C4-2B (cell line): ENCODE measurements around the gene CATSPER3.

ENCODE experiments used
- H3K27ac ChIP-seq: fragments of 450-650 bp; 2 replicates; pipeline ENCODE4 v1.5.1; 2017
- ZFX ChIP-seq: fragments of 450-650 bp; IDR thresholded peaks from 2 replicates; pipeline ENCODE4 v1.6.1; 2017
- TF ChIP-seq, protein P1 (sequence below): fragments of 450-650 bp; conservative IDR thresholded peaks from 2 replicates; pipeline ENCODE4 v1.5.1; 2017; ENCODE audit warnings: mild to moderate bottlenecking

Gene CATSPER3

DNA sequence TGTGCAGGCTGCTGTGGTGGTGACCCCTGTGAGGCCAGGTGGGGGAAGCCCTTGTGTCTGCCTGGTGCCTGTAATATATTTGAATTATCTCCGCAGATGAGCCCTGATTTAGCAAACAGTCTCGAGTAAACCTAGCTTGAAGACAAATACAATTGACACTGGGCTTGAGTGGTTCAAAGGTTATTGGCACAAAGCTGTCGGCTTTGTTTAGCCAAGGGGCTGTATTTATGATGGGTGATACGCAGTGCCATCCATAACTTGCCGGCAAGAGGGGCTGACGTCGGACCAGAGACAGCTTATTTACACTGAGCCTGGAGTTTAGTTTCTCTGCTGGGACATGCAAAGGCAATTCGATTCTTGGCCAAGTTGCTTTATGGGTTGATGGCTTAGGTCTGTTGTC lies 86.3 kb downstream of the CATSPER3 start:
- no peak overlapping the region for H3K27ac ChIP-seq
- no peak for TF ChIP-seq ZFX
- TF ChIP-seq, protein P1, sequence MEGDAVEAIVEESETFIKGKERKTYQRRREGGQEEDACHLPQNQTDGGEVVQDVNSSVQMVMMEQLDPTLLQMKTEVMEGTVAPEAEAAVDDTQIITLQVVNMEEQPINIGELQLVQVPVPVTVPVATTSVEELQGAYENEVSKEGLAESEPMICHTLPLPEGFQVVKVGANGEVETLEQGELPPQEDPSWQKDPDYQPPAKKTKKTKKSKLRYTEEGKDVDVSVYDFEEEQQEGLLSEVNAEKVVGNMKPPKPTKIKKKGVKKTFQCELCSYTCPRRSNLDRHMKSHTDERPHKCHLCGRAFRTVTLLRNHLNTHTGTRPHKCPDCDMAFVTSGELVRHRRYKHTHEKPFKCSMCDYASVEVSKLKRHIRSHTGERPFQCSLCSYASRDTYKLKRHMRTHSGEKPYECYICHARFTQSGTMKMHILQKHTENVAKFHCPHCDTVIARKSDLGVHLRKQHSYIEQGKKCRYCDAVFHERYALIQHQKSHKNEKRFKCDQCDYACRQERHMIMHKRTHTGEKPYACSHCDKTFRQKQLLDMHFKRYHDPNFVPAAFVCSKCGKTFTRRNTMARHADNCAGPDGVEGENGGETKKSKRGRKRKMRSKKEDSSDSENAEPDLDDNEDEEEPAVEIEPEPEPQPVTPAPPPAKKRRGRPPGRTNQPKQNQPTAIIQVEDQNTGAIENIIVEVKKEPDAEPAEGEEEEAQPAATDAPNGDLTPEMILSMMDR = no peak

DNA sequence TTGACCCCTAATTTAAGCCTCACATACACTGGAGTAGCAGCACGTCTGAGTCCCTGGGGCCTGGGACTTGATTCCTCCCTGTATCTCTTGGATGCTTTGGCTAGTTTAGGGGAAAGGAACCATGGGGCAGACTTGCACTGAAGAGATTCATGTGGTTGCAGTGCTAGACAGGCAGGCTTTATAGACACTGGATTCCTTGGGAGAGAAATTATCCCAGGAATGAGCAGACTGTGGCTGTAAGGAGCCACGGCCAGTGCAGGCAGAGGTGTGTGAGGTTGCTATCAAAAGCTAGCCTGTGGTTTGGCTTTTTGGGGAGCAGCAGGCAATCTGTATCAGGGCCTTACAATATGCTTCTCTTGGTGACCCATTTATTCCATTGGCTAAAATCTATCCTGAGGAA lies 86.8 kb downstream of the CATSPER3 start:
- no peak overlapping the region for H3K27ac ChIP-seq
- TF ChIP-seq ZFX = no peak
- TF ChIP-seq, protein P1 = no peak

DNA sequence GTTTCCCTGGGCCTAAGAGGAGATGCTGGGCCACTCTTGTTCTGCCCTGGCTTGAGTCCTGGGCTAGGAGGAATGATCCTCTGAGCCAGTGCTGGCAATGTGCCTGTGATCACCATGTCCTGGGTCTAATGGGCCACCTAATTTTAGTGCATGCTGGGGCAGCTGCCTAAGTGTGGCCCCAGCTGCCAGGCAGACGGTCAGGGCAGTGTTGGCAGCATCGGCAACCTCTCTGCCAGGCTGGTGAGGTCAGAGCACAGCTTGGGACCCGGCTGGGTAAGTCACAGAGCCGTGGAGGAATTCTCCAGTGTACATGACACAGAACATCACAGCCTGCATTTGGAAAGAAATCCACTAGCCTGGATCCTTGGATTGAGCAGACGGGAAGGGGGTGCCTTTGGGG lies 87.7 kb downstream of the CATSPER3 start:
- H3K27ac ChIP-seq = no peak overlapping the region
- TF ChIP-seq ZFX = no peak
- TF ChIP-seq, protein P1 = no peak

DNA sequence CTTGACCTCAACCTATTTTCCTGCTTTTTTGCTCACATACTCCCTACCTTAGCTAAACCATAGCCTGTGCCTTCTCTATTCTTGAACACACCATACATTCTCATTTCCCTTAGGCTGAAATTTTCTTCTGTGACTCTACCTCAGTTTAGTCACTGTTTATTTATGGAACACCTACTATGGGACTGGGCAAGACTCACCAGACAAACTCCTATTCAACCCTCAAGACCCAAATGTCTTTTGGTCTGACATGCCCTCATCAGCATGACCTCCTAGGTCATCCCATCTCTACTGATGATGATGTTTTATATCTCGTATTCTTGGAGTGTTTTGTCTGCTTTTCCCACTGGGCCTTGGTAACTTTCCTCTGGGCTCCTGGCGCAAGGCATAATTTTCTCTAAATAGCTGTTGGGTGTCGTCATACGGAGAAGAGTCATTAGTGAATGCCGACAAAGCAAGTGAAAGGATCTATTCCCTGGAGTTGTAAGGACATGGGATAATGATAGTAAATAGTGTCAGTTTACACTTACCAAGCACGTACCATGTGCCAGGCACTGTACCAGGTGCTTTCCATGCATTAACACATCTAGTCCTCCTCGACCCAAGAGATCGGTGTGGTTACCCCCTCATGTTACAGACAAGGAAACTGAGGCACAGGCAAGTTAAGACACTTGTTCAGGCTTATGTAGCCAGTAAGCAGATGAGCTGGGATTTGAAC lies 88.8 kb downstream of the CATSPER3 start:
- H3K27ac ChIP-seq = no peak overlapping the region
- TF ChIP-seq, protein P1 = no peak
- no peak for TF ChIP-seq ZFX

DNA sequence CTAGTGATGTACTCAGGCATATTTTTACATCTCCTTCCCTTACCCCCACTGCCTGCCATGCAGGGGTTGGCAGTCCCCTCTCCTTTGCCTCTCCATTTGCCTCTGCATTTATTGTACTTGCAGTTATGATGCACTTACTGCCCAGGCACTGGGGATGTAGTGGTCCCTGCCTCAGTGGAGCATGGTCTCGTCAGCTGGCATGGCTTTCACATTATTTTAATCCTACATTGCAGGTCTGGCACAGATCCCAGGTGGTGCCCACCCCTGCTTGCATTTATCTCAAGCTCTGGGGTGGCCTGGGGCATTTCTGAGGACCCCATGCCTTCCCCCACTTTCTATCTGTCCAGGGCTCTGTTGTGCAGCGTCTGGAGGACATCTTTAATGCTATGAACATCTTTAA lies 89.5 kb downstream of the CATSPER3 start:
- no peak overlapping the region for H3K27ac ChIP-seq
- TF ChIP-seq, protein P1 = no peak
- TF ChIP-seq ZFX = no peak

DNA sequence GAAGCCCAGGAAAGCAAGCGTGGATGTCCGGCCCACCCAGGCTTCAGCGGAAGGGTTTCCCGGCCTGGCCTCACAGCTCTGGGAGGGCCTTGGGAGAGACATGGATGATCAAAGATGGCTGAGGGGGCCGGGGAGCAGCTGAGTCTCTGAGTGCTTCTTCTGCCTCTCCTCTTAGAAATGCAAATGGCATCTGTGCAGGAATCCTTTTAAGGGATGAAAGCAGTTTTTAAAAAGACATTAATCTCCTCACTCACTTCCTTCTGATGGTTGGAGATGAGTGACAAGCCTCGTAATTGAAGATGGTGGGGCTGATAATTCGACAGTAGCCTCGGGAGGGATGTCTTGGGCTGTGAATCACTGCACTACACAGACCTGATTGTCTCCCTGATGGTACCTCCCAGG lies 90.6 kb downstream of the CATSPER3 start:
- H3K27ac ChIP-seq = no peak overlapping the region
- TF ChIP-seq ZFX = no peak

DNA sequence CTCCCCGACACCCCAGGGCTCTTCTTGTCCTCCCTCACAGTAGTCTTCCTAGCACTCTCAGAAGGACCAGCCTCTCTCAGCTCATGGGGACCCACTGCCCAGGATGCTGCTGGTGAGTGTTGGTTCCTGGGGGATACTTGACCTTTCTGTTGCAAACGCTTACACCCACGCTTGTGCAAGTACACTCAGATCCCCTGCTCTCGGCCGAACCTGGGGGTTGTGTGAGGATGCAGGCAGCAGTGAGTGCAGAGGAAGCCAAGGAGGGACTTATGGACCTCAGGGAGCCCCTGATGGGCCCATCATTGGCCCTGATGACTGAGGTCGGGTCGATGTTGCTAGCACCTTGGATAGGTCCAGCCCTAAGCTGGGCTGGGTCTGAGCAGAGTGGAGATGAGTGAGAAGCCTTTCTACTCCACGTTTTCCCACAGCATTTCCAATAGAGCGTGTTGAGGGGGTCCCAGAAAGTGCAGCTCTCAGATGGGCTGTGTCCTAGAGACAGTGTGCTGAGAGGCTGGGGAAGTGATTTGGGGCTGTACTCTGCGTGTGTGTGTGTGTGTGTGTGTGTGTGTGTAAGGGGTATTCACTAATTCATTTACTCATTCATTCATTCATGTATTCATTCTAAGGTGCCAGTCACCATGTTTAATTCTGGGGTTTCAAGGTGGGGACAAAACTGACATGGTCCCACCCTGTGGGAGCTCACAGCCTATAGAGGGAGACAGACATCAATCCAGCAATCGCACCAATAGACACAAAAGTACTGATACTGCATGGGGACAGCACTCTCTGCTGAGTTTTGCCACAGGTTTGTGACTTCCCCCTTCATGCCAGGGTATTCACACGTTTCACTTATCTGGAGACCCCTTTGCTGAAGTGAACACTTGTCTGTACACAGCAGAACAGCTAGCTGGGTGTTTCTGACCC lies 91.6 kb downstream of the CATSPER3 start:
- TF ChIP-seq, protein P1 = no peak
- TF ChIP-seq ZFX = no peak
- no peak overlapping the region for H3K27ac ChIP-seq
